H9 (cell line): ENCODE results near the gene PA2G4. TPM values are rescaled to one million over a fixed set of nuclear protein-coding genes. Genes with fewer than 3 reads are reported as not detected.

Source experiments
- DNase-seq: peaks from one replicate; pipeline ENCODE4 v3.0.0-alpha.2; 2017
- H2AFZ ChIP-seq: one replicate; pipeline ENCODE4 v1.6.1; 2013; ENCODE audit warnings: mild to moderate bottlenecking, low read length, control low read depth, moderate library complexity
- H2AK5ac ChIP-seq: 2 replicates; pipeline ENCODE4 v1.6.1; 2013; ENCODE audit warnings: low read length, control low read depth, mixed read lengths; ENCODE audit not compliant: insufficient read length
- H2BK120ac ChIP-seq: one replicate; pipeline ENCODE4 v1.6.1; 2013; ENCODE audit warnings: low read depth, mild to moderate bottlenecking, low read length, control low read depth, inconsistent platforms; ENCODE audit not compliant: poor library complexity, severe bottlenecking
- H2BK12ac ChIP-seq: 2 replicates; pipeline ENCODE4 v1.6.1; 2013; ENCODE audit warnings: low read length, control low read depth, mixed read lengths, low read depth; ENCODE audit not compliant: insufficient read length
- H2BK15ac ChIP-seq: 2 replicates; pipeline ENCODE4 v1.6.1; 2013; ENCODE audit warnings: low read depth, low read length, control low read depth
- H2BK20ac ChIP-seq: one replicate; pipeline ENCODE4 v1.6.1; 2013; ENCODE audit warnings: low read depth, mild to moderate bottlenecking, low read length, control low read depth, inconsistent platforms; ENCODE audit not compliant: poor library complexity, severe bottlenecking
- H2BK5ac ChIP-seq: 2 replicates; pipeline ENCODE4 v1.6.1; 2013; ENCODE audit warnings: low read length, control low read depth, mixed read lengths; ENCODE audit not compliant: insufficient read length
- H3K14ac ChIP-seq: 2 replicates; pipeline ENCODE4 v1.6.1; 2013; ENCODE audit warnings: low read length, control low read depth; ENCODE audit not compliant: insufficient read depth
- H3K18ac ChIP-seq: 2 replicates; pipeline ENCODE4 v1.6.1; 2013; ENCODE audit warnings: low read depth, mild to moderate bottlenecking, mixed read lengths, low read length, control low read depth; ENCODE audit not compliant: insufficient read length
- H3K23ac ChIP-seq: 2 replicates; pipeline ENCODE4 v1.6.1; 2013; ENCODE audit warnings: low read length, control low read depth, mixed read lengths, low read depth; ENCODE audit not compliant: insufficient read length
- H3K23me2 ChIP-seq: 2 replicates; pipeline ENCODE4 v1.6.1; 2013; ENCODE audit warnings: low read depth, mild to moderate bottlenecking, mixed read lengths, low read length, control low read depth; ENCODE audit not compliant: insufficient read length, poor library complexity, severe bottlenecking
- H3K27ac ChIP-seq: 2 replicates; pipeline ENCODE4 v1.5.1; 2013; ENCODE audit warnings: low read length, control low read depth, mixed read lengths, low read depth; ENCODE audit not compliant: insufficient read length
- H3K27me3 ChIP-seq: 2 replicates; pipeline ENCODE4 v1.6.1; 2013; ENCODE audit warnings: low read length, control low read depth, inconsistent platforms; ENCODE audit not compliant: insufficient read depth
- H3K4ac ChIP-seq: 2 replicates; pipeline ENCODE4 v1.6.1; 2013; ENCODE audit warnings: low read depth, mild to moderate bottlenecking, control low read depth, inconsistent platforms, low read length, moderate library complexity
- H3K4me1 ChIP-seq: 2 replicates; pipeline ENCODE4 v1.6.1; 2013; ENCODE audit warnings: low read length, control low read depth, inconsistent platforms; ENCODE audit not compliant: insufficient read depth
- H3K4me2 ChIP-seq: 2 replicates; pipeline ENCODE4 v1.6.1; 2013; ENCODE audit warnings: low read length, control low read depth, mixed read lengths; ENCODE audit not compliant: insufficient read length, insufficient read depth
- H3K56ac ChIP-seq: 2 replicates; pipeline ENCODE4 v1.6.1; 2013; ENCODE audit warnings: low read depth, mild to moderate bottlenecking, mixed read lengths, low read length, control low read depth; ENCODE audit not compliant: insufficient read length
- H3K79me1 ChIP-seq: 2 replicates; pipeline ENCODE4 v1.6.1; 2013; ENCODE audit warnings: low read depth, mild to moderate bottlenecking, moderate library complexity, low read length, control low read depth, inconsistent platforms; ENCODE audit not compliant: insufficient read depth, poor library complexity, severe bottlenecking
- H3K79me2 ChIP-seq: 2 replicates; pipeline ENCODE4 v1.6.1; 2013; ENCODE audit warnings: low read length, control low read depth, inconsistent platforms; ENCODE audit not compliant: insufficient read depth
- H3K9ac ChIP-seq: 2 replicates; pipeline ENCODE4 v1.6.1; 2013; ENCODE audit warnings: low read length, control low read depth, mixed read lengths; ENCODE audit not compliant: insufficient read length; ENCODE audit errors: extremely low read depth
- H3K9me3 ChIP-seq: one replicate; pipeline ENCODE4 v1.6.1; 2013; ENCODE audit warnings: low read depth, low read length, inconsistent platforms; ENCODE audit not compliant: control insufficient read depth
- H3T11ph ChIP-seq: one replicate; pipeline ENCODE4 v1.6.1; 2013; ENCODE audit warnings: mild to moderate bottlenecking, low read length, control low read depth, inconsistent platforms
- H4K20me1 ChIP-seq: one replicate; pipeline ENCODE4 v1.6.1; 2013; ENCODE audit not compliant: control insufficient read depth, insufficient read length, insufficient read depth
- H4K5ac ChIP-seq: 2 replicates; pipeline ENCODE4 v1.6.1; 2013; ENCODE audit warnings: low read depth, mild to moderate bottlenecking, mixed read lengths, low read length, control low read depth; ENCODE audit not compliant: insufficient read length
- H4K8ac ChIP-seq: replicated peaks from 2 replicates; pipeline ENCODE4 v1.6.1; 2013; ENCODE audit warnings: low read length, control low read depth, mixed read lengths, low read depth; ENCODE audit not compliant: insufficient read length
- H4K91ac ChIP-seq: 2 replicates; pipeline ENCODE4 v1.6.1; 2013; ENCODE audit warnings: low read depth, mild to moderate bottlenecking, moderate library complexity, mixed read lengths, low read length, control low read depth; ENCODE audit not compliant: insufficient read length
- H3K27ac Mint-ChIP-seq, 3 experiments: 2 replicates in 2 of 3; 3 replicates in 1 of 3; pipeline ENCODE4 v1.8.0; 2020 to 2021; ENCODE audit warnings: mixed read lengths in 3 of 3, mild to moderate bottlenecking in 1 of 3, moderate library complexity in 1 of 3
- H3K27me3 Mint-ChIP-seq: 2 replicates; pipeline ENCODE4 v1.8.0; 2021; ENCODE audit warnings: low read depth, mild to moderate bottlenecking, moderate library complexity, mixed read lengths
- H3K36me3 Mint-ChIP-seq, 3 experiments: 2 replicates in 2 of 3; 3 replicates in 1 of 3; pipeline ENCODE4 v1.8.0; 2020 to 2021; ENCODE audit warnings: low read depth in 3 of 3, mixed read lengths in 3 of 3; ENCODE audit not compliant: insufficient read depth in 1 of 3
- H3K4me1 Mint-ChIP-seq, 2 experiments: 2 replicates each; pipeline ENCODE4 v1.8.0; 2020; ENCODE audit warnings: mixed read lengths in 2 of 2
- H3K4me3 Mint-ChIP-seq, 2 experiments: 2 replicates in 1 of 2; 3 replicates in 1 of 2; pipeline ENCODE4 v1.8.0; 2020 to 2021; ENCODE audit warnings: mild to moderate bottlenecking in 2 of 2, mixed read lengths in 2 of 2, moderate library complexity in 1 of 2
- H3K9me3 Mint-ChIP-seq, 2 experiments: 2 replicates in 1 of 2; 3 replicates in 1 of 2; pipeline ENCODE4 v1.8.0; 2020; ENCODE audit warnings: mild to moderate bottlenecking in 2 of 2, mixed read lengths in 2 of 2, moderate library complexity in 1 of 2
- CTCF ChIP-seq: fragments of 200-600 bp; sonication (generic); conservative IDR thresholded peaks from 3 replicates; pipeline ENCODE4 v1.8.0; 2021; ENCODE audit warnings: antibody characterized with exemption, mild to moderate bottlenecking
- WGBS: extraction: QIAGEN DNeasy Blood & Tissue Kit; methylation state at CpG from one replicate; pipeline ENCODE4 v1.1.7; 2013; ENCODE audit warnings: missing lambda C conversion rate, low lambda C conversion rate, mixed read lengths; ENCODE audit not compliant: insufficient read length; ENCODE audit errors: extremely low coverage; 5-methylcytosine and 5-hydroxymethylcytosine counted together
- total RNA-seq: library from RNA; stranded (reverse); gene quantifications from 2 replicates; pipeline ENCODE4 v1.2.1, GENCODE V29; 2021

PA2G4 gene
- total RNA-seq, 1 experiment from 2014 or later, result 248 TPM

GRCh38 chr12:56160193-56160763 lies 55.9 kb downstream of the PA2G4 start:
- H3K79me2 ChIP-seq, result peaks cover 3% of the 10 kb centered on the region; the same call in 1 of the 2 replicates

More at GRCh38 chr12:56160193-56160763, 55.9 kb downstream of the PA2G4 start:
- no peak overlapping the region for H3K23ac ChIP-seq
- H3K18ac ChIP-seq, result no peak overlapping the region
- no peak overlapping the region for H2AK5ac ChIP-seq
- H4K91ac ChIP-seq, result no peak overlapping the region
- H3K36me3 Mint-ChIP-seq, result peaks cover 64 to 82% (median 72%) of the 10 kb centered on the region in 3 experiments
- H3K4me2 ChIP-seq, result peak overlapping the region; percentile 80
- H3T11ph ChIP-seq, result no peak overlapping the region
- peak overlapping the region in 2 of 3 experiments; percentile 96 to 97; a peak in 4 of 7 replicates for H3K27ac Mint-ChIP-seq
- H2BK120ac ChIP-seq, result no peak overlapping the region
- no peak for DNase-seq
- no peak overlapping the region for H2BK15ac ChIP-seq
- no peak overlapping the region for H3K4ac ChIP-seq
- H4K20me1 ChIP-seq, result no peaks in the 10 kb centered on the region
- H3K9ac ChIP-seq, result peak overlapping the region; percentile 98
- peaks cover 15% of the 10 kb centered on the region for H3K23me2 ChIP-seq
- no peak overlapping the region for H3K14ac ChIP-seq
- no peak overlapping the region for H2BK5ac ChIP-seq
- peak overlapping the region; percentile 93 to 96 for H3K4me3 Mint-ChIP-seq
- H3K27me3 Mint-ChIP-seq, result peaks cover 10% of the 10 kb centered on the region; the same call in 1 of the 2 replicates
- H3K9me3 ChIP-seq, result no peaks in the 10 kb centered on the region
- H3K27ac ChIP-seq, result no peak overlapping the region
- H3K9me3 Mint-ChIP-seq, result peaks cover 0 to 4% of the 10 kb centered on the region in 2 experiments; a peak in 3 of 5 replicates
- no peak overlapping the region for H2AFZ ChIP-seq
- peaks cover 2% of the 10 kb centered on the region for H3K79me1 ChIP-seq
- no peak overlapping the region for H2BK12ac ChIP-seq
- H3K27me3 ChIP-seq, result no peaks in the 10 kb centered on the region
- peaks cover 5% of the 10 kb centered on the region; the same call in 1 of the 2 replicates for H3K4me1 ChIP-seq
- H2BK20ac ChIP-seq, result no peak overlapping the region
- no peak overlapping the region for H4K8ac ChIP-seq
- peaks cover 46 to 64% of the 10 kb centered on the region in 2 experiments for H3K4me1 Mint-ChIP-seq
- TF ChIP-seq CTCF, result no peak
- no CpG with 5 or more reads among the region's 7 CpGs for WGBS
- H3K56ac ChIP-seq, result no peak overlapping the region
- no peak overlapping the region for H4K5ac ChIP-seq
